A673 (cell line): ENCODE results near the gene DLL3. TPM values are rescaled to one million over a fixed set of nuclear protein-coding genes. Genes with fewer than 3 reads are reported as not detected.

Experiments
- BruUV-seq: library from RNA; stranded (reverse); fragments of 400-500 nt; replicated peaks from 2 replicates; lab custom pipeline; 2021; lab: Mats Ljungman, UMichigan
- CTCF ChIA-PET: fragments of 300-600 bp; sonication (Branson Sonifier 250); formaldehyde crosslinking; loops from one replicate; lab custom pipeline; 2022; ENCODE audit warnings: antibody characterized with exemption; lab: Charles Lee
- POLR2A ChIA-PET: fragments of 300-600 bp; sonication (Branson Sonifier 250); formaldehyde crosslinking; loops from one replicate; lab custom pipeline; 2022; ENCODE audit warnings: antibody characterized with exemption; ENCODE audit not compliant: low non-redundant PET; lab: Charles Lee
- DNase-seq: peaks from one replicate; pipeline ENCODE4 v3.0.0-alpha.2; 2015; ENCODE audit warnings: low spot score
- H3K27ac ChIP-seq: fragments of 200-600 bp; sonication (generic); 2 replicates; pipeline ENCODE4 v1.5.1; 2016; ENCODE audit warnings: mixed run types, low read depth, mild to moderate bottlenecking, mixed read lengths, antibody characterized with exemption, low read length; ENCODE audit not compliant: poor library complexity, severe bottlenecking
- H3K27me3 ChIP-seq: fragments of 200-600 bp; sonication (generic); replicated peaks from 2 replicates; pipeline ENCODE4 v1.6.1; 2017; ENCODE audit warnings: mixed run types, low read depth, mild to moderate bottlenecking, mixed read lengths, antibody characterized with exemption, low read length; ENCODE audit not compliant: insufficient read depth, poor library complexity
- H3K36me3 ChIP-seq: fragments of 200-600 bp; sonication (generic); 2 replicates; pipeline ENCODE4 v1.6.1; 2016; ENCODE audit warnings: mixed run types, mild to moderate bottlenecking, mixed read lengths, antibody characterized with exemption, low read length; ENCODE audit not compliant: insufficient read depth, poor library complexity, severe bottlenecking
- H3K4me1 ChIP-seq: fragments of 200-600 bp; sonication (generic); 2 replicates; pipeline ENCODE4 v1.6.1; 2017; ENCODE audit warnings: mixed run types, mild to moderate bottlenecking, mixed read lengths, antibody characterized with exemption, low read length; ENCODE audit not compliant: insufficient read depth, poor library complexity, severe bottlenecking
- H3K4me3 ChIP-seq: fragments of 200-600 bp; sonication (generic); 2 replicates; pipeline ENCODE4 v1.5.1; 2016; ENCODE audit warnings: low read depth, mixed run types, mild to moderate bottlenecking, mixed read lengths, low read length; ENCODE audit not compliant: poor library complexity, severe bottlenecking
- H3K9me3 ChIP-seq: fragments of 200-600 bp; sonication (generic); 2 replicates; pipeline ENCODE4 v1.6.1; 2016; ENCODE audit warnings: mixed run types, low read depth, mild to moderate bottlenecking, mixed read lengths, antibody characterized with exemption, low read length; ENCODE audit not compliant: poor library complexity, severe bottlenecking
- EZH2 ChIP-seq: fragments of 200-600 bp; sonication (generic); IDR thresholded peaks from 2 replicates; pipeline ENCODE4 v1.6.1; 2017; ENCODE audit warnings: borderline replicate concordance, low read depth, mild to moderate bottlenecking, mixed read lengths, antibody characterized with exemption, low read length; ENCODE audit not compliant: poor library complexity, severe bottlenecking
- intact Hi-C: fragments of 100-400 bp; cut with micrococcal nuclease; formaldehyde crosslinking; loops from one replicate; pipeline ENCODE4 v1.10.0; 2022; ENCODE audit not compliant: unreplicated experiment
- total RNA-seq: library from RNA; stranded (reverse); gene quantifications from 2 replicates; pipeline ENCODE4 v1.2.3, GENCODE V29; 2021
- TF ChIP-seq, protein P1 (sequence below): fragments of 300-800, 200-600 bp; sonication (generic); conservative IDR thresholded peaks from 2 replicates; pipeline ENCODE4 v1.5.1; 2017; ENCODE audit warnings: low read depth, mild to moderate bottlenecking, antibody characterized with exemption, low read length, moderate library complexity, mixed read lengths

The DLL3 gene
- total RNA-seq, 1 experiment from 2014 or later, result 0.69 TPM

DNA sequence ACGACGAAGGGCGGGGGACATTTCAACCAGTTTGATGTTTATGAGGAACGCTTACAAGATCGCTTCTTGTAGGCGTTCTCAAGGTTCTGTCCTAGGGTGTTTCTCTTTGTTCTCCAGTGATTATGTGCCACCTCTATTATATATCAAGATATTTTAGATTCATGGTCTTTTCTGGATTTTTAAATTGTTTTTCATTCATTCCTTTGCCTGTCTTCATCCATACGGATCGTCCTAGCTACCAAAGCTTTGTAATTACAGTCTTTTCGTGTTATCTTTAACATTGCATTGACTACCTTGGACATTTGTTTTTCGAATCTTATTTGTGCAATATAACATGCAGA, 41.6 kb downstream of the DLL3 start:
- DNase-seq, result no peak
- peaks cover 10% of the 10 kb centered on the region for H3K4me1 ChIP-seq
- peak overlapping the region; percentile 79 for H3K4me3 ChIP-seq
- CTCF ChIA-PET, result interaction anchor here (1.1 kb wide), 1 partner anchor 99 kb away, joined by 4 read pairs; no protein-coding TSS in a partner anchor
- POLR2A ChIA-PET, result no interaction called here
- H3K9me3 ChIP-seq, result no peaks in the 10 kb centered on the region
- no peak for TF ChIP-seq EZH2
- TF ChIP-seq, protein P1, sequence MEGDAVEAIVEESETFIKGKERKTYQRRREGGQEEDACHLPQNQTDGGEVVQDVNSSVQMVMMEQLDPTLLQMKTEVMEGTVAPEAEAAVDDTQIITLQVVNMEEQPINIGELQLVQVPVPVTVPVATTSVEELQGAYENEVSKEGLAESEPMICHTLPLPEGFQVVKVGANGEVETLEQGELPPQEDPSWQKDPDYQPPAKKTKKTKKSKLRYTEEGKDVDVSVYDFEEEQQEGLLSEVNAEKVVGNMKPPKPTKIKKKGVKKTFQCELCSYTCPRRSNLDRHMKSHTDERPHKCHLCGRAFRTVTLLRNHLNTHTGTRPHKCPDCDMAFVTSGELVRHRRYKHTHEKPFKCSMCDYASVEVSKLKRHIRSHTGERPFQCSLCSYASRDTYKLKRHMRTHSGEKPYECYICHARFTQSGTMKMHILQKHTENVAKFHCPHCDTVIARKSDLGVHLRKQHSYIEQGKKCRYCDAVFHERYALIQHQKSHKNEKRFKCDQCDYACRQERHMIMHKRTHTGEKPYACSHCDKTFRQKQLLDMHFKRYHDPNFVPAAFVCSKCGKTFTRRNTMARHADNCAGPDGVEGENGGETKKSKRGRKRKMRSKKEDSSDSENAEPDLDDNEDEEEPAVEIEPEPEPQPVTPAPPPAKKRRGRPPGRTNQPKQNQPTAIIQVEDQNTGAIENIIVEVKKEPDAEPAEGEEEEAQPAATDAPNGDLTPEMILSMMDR, result no peak; the same call in 1 of the 2 replicates
- intact Hi-C loops, result loop anchor here (2.0 kb wide), 1 partner anchor 100 kb away; no protein-coding TSS in a partner anchor
- H3K36me3 ChIP-seq, result no peaks in the 10 kb centered on the region
- peaks cover 3% of the 10 kb centered on the region for H3K27me3 ChIP-seq
- no TSS peak for BruUV-seq
- H3K27ac ChIP-seq, result peak overlapping the region; percentile 86

DNA sequence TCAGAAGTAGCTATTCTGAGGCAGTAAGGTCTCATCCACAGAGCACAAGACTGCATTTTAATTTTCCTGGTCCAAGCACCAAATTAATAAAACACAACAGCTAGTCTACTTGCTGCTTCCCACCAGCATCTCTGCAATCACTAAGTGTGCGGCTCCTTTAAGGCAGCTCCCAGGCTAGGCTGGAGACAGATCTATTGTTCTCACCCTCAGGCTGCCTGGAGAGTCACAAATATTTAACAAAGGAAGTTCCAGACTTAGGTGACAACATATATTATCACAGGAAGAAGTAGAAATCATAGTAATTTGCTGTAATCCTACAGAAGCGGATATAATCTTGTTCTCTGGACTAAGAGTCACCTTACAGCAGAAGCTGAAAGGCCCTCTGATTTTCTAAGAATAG, 43.5 kb downstream of the DLL3 start:
- intact Hi-C loops, result no loop called here
- TF ChIP-seq, protein P1, result no peak
- no peak for TF ChIP-seq EZH2
- ChIA-PET POLR2A (no interaction called here), CTCF (interaction anchor here (0.7 kb wide), 1 partner anchor 45 kb away, joined by 3 read pairs; no protein-coding TSS in a partner anchor)
- Histone ChIP-seq H3K27me3 (peaks cover 10% of the 10 kb centered on the region), H3K36me3 (no peaks in the 10 kb centered on the region), H3K9me3 (no peaks in the 10 kb centered on the region), H3K4me3 (no peak overlapping the region), H3K4me1 (peaks cover 10% of the 10 kb centered on the region), H3K27ac (no peak overlapping the region)
- no TSS peak for BruUV-seq
- DNase-seq, result peak; percentile 35

DNA sequence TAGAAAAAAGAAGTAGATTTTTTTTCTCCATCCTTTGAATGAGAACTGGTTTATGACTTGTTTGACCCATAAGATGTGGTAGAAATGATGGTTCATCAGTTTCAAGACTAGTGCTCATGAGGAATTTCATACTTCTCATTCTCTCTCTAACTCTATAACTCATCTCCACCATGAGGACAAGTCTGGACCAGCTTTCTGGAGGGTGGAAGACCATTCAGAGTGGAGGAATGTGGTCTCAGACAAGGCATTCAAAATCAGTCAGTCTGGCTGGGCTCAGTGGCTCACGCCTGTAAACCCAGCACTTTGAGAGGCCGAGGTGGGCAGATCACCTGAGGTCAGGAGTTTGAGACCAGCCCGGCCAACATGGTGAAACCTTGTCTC, 44.7 kb downstream of the DLL3 start:
- no peak for TF ChIP-seq EZH2
- TF ChIP-seq, protein P1, result no peak
- peaks cover 10% of the 10 kb centered on the region for H3K4me1 ChIP-seq
- no peaks in the 10 kb centered on the region for H3K36me3 ChIP-seq
- DNase-seq, result no peak
- intact Hi-C loops, result no loop called here
- CTCF ChIA-PET, result no interaction called here
- H3K27me3 ChIP-seq, result peaks cover 10% of the 10 kb centered on the region
- POLR2A ChIA-PET, result no interaction called here
- H3K4me3 ChIP-seq, result no peak overlapping the region
- H3K27ac ChIP-seq, result no peak overlapping the region
- no peaks in the 10 kb centered on the region for H3K9me3 ChIP-seq
- no TSS peak for BruUV-seq
